GM23338 (cell line): ENCODE measurements around the gene AGPS. TPM values are rescaled to one million over a fixed set of nuclear protein-coding genes. Genes with fewer than 3 reads are reported as not detected.

ENCODE experiments used
- ATAC-seq: fragments of 200-7000 bp; cut with Tn5 transposase; 3 replicates; pipeline ENCODE4 v1.9.1; 2020
- DNase-seq: peaks from one replicate; pipeline ENCODE4 v3.0.0-alpha.2; 2015; ENCODE audit warnings: low spot score
- H2AFZ ChIP-seq: fragments of 200-600 bp; sonication (generic); 2 replicates; pipeline ENCODE4 v1.8.0; 2016; ENCODE audit warnings: antibody characterized with exemption, mild to moderate bottlenecking, moderate library complexity
- H3F3A ChIP-seq: fragments of 200-600 bp; sonication (generic); replicated peaks from 2 replicates; pipeline ENCODE4 v1.8.0; 2017; ENCODE audit warnings: antibody characterized with exemption, mixed run types, low read depth
- H3K27ac ChIP-seq: fragments of 200-600 bp; sonication (generic); 2 replicates; pipeline ENCODE4 v1.6.1; 2016; ENCODE audit warnings: low read depth
- H3K27me3 ChIP-seq: fragments of 200-600 bp; sonication (generic); 2 replicates; pipeline ENCODE4 v1.8.0; 2016; ENCODE audit warnings: mild to moderate bottlenecking, mixed run types, moderate library complexity; ENCODE audit not compliant: insufficient read depth
- H3K36me3 ChIP-seq: fragments of 200-600 bp; sonication (generic); 2 replicates; pipeline ENCODE4 v1.8.0; 2016; ENCODE audit warnings: mild to moderate bottlenecking; ENCODE audit not compliant: insufficient read depth
- H3K4me1 ChIP-seq: fragments of 200-600 bp; sonication (generic); 2 replicates; pipeline ENCODE4 v1.8.0; 2016; ENCODE audit warnings: mild to moderate bottlenecking, moderate library complexity; ENCODE audit not compliant: insufficient read depth
- H3K4me2 ChIP-seq: fragments of 200-600 bp; sonication (generic); 2 replicates; pipeline ENCODE4 v1.7.1; 2017; ENCODE audit warnings: mixed run types
- H3K4me3 ChIP-seq: fragments of 200-600 bp; sonication (generic); 2 replicates; pipeline ENCODE4 v1.6.1; 2016; ENCODE audit warnings: mixed run types
- H3K79me2 ChIP-seq: fragments of 200-600 bp; sonication (generic); replicated peaks from 2 replicates; pipeline ENCODE4 v1.8.0; 2017; ENCODE audit warnings: mild to moderate bottlenecking; ENCODE audit not compliant: insufficient read depth
- H3K9me2 ChIP-seq: fragments of 200-600 bp; sonication (generic); 2 replicates; pipeline ENCODE4 v1.8.0; 2017; ENCODE audit not compliant: insufficient read depth
- H4K20me1 ChIP-seq: fragments of 200-600 bp; sonication (generic); replicated peaks from 2 replicates; pipeline ENCODE4 v1.8.0; 2017; ENCODE audit warnings: mild to moderate bottlenecking; ENCODE audit not compliant: insufficient read depth
- H3K27ac Mint-ChIP-seq: 2 replicates; pipeline ENCODE4 v1.8.0; 2020; ENCODE audit warnings: inconsistent platforms, mild to moderate bottlenecking, moderate library complexity, mixed read lengths
- H3K27me3 Mint-ChIP-seq: 3 replicates; pipeline ENCODE4 v1.8.0; 2022; ENCODE audit warnings: low read depth, mild to moderate bottlenecking, moderate library complexity, mixed read lengths, inconsistent platforms; ENCODE audit not compliant: insufficient read depth, poor library complexity
- H3K36me3 Mint-ChIP-seq: 3 replicates; pipeline ENCODE4 v1.8.0; 2021; ENCODE audit warnings: low read depth, mild to moderate bottlenecking, inconsistent platforms, moderate library complexity, mixed read lengths
- H3K4me1 Mint-ChIP-seq: 3 replicates; pipeline ENCODE4 v1.8.0; 2020; ENCODE audit warnings: mild to moderate bottlenecking, inconsistent platforms, mixed read lengths
- H3K4me3 Mint-ChIP-seq: 3 replicates; pipeline ENCODE4 v1.8.0; 2021; ENCODE audit warnings: moderate library complexity, mild to moderate bottlenecking, inconsistent platforms, mixed read lengths
- H3K9me3 Mint-ChIP-seq: 3 replicates; pipeline ENCODE4 v1.8.0; 2020; ENCODE audit warnings: moderate library complexity, mild to moderate bottlenecking, inconsistent platforms, mixed read lengths
- CREB1 ChIP-seq: fragments of 250-450 bp; sonication (Bioruptor Pico); IDR thresholded peaks from 2 replicates; pipeline ENCODE4 v1.5.0; 2020; ENCODE audit warnings: low read depth, mild to moderate bottlenecking, moderate library complexity
- EZH2 ChIP-seq: fragments of 200-600 bp; sonication (generic); IDR thresholded peaks from one replicate; pipeline ENCODE4 v1.8.0; 2017; ENCODE audit warnings: antibody characterized with exemption, mild to moderate bottlenecking, low read depth; ENCODE audit not compliant: unreplicated experiment
- EZH2phosphoT487 ChIP-seq: fragments of 200-600 bp; sonication (generic); IDR thresholded peaks from one replicate; pipeline ENCODE4 v1.8.1; 2018; ENCODE audit warnings: antibody characterized with exemption; ENCODE audit not compliant: unreplicated experiment
- JUNB ChIP-seq: IDR thresholded peaks from one replicate; pipeline ENCODE4 v1.6.1; 2016; ENCODE audit warnings: antibody characterized with exemption; ENCODE audit not compliant: unreplicated experiment
- NANOG ChIP-seq: IDR thresholded peaks from 2 replicates; pipeline ENCODE4 v1.6.1; 2016; ENCODE audit warnings: antibody characterized with exemption, borderline replicate concordance
- POLR2AphosphoS5 ChIP-seq: IDR thresholded peaks from 2 replicates; pipeline ENCODE4 v1.6.1; 2016; ENCODE audit warnings: antibody characterized with exemption, low read depth
- STAT1 ChIP-seq: IDR thresholded peaks from one replicate; pipeline ENCODE4 v1.6.1; 2016; ENCODE audit warnings: antibody characterized with exemption; ENCODE audit not compliant: unreplicated experiment
- ZNF114 ChIP-seq: fragments of 250-450 bp; sonication (Bioruptor Pico); IDR thresholded peaks from 2 replicates; pipeline ENCODE4 v1.5.0; 2020; ENCODE audit warnings: mild to moderate bottlenecking, moderate library complexity
- ZNF331 ChIP-seq: fragments of 250-450 bp; sonication (Bioruptor Pico); IDR thresholded peaks from 2 replicates; pipeline ENCODE4 v1.5.0; 2020; ENCODE audit warnings: low read depth, mild to moderate bottlenecking, moderate library complexity
- polyA plus RNA-seq: library from polyadenylated mRNA; unstranded; fragments of >200 nt; fragmentation: Nextera tagmentation; extraction: Ambion mirVana; gene quantifications from 2 replicates; pipeline ENCODE4 v1.2.1, GENCODE V29; 2016
- total RNA-seq: library from RNA; depleted of rRNA; stranded (reverse); fragments of >200 nt; shearing (Covaris generic); gene quantifications from 2 replicates; pipeline ENCODE4 v1.2.3, GENCODE V29; 2014
- TF ChIP-seq, protein P1 (sequence below), 2 experiments: fragments of 200-600 bp in 1 of 2; sonication (generic) in 1 of 2; conservative IDR thresholded peaks; 2 replicates each; pipeline versions ENCODE4 v1.5.1 to v1.6.1; 2016 to 2017; ENCODE audit warnings: antibody characterized with exemption in 2 of 2, low read depth in 2 of 2, mild to moderate bottlenecking in 2 of 2, moderate library complexity in 1 of 2
- TF ChIP-seq, protein P2 (sequence below): IDR thresholded peaks from 2 replicates; pipeline ENCODE4 v1.6.1; 2016; ENCODE audit warnings: antibody characterized with exemption
- TF ChIP-seq, protein P3 (sequence below): fragments of 250-450 bp; sonication (Bioruptor Pico); IDR thresholded peaks from 2 replicates; pipeline ENCODE4 v1.5.0; 2020; ENCODE audit warnings: mild to moderate bottlenecking, moderate library complexity
- TF ChIP-seq, protein P4 (sequence below): IDR thresholded peaks from one replicate; pipeline ENCODE4 v1.6.1; 2018; ENCODE audit warnings: antibody characterized with exemption; ENCODE audit not compliant: unreplicated experiment

Gene AGPS
- total and polyA plus RNA-seq, 2 experiments from 2014 or later: 14.6 to 73.2 TPM

DNA sequence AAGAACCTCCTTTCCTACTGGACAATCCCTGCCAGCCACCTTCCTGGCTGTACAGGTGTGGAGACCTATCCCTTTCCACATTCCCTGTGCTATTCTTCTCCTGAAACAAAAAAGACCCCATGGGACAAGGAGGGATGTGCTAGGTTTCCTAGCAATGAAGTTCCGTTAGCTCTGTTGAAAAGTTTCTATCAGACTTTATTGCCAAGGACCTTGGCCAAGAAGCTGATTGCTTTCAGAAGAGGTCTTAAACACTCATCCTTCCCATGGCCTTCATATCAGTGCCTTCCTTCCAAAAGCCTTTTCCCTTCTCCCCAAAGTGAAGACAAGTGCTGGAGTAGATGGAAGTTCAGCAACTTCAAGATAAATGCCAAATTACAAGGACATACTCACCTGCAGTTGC lies 194.8 kb downstream of the AGPS start:
- H3K4me1 ChIP-seq: no peaks in the 10 kb centered on the region
- H3K4me2 ChIP-seq: no peak overlapping the region
- DNase-seq (no peak), ATAC-seq (no peak)
- H3K4me3 Mint-ChIP-seq: no peak overlapping the region
- no peak for TF ChIP-seq ZNF331 (CRISPR knock-in tag)
- TF ChIP-seq, protein P1, sequence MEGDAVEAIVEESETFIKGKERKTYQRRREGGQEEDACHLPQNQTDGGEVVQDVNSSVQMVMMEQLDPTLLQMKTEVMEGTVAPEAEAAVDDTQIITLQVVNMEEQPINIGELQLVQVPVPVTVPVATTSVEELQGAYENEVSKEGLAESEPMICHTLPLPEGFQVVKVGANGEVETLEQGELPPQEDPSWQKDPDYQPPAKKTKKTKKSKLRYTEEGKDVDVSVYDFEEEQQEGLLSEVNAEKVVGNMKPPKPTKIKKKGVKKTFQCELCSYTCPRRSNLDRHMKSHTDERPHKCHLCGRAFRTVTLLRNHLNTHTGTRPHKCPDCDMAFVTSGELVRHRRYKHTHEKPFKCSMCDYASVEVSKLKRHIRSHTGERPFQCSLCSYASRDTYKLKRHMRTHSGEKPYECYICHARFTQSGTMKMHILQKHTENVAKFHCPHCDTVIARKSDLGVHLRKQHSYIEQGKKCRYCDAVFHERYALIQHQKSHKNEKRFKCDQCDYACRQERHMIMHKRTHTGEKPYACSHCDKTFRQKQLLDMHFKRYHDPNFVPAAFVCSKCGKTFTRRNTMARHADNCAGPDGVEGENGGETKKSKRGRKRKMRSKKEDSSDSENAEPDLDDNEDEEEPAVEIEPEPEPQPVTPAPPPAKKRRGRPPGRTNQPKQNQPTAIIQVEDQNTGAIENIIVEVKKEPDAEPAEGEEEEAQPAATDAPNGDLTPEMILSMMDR (conservative IDR thresholded peaks at IDR 0.05; ENCODE audit: low read depth in 2 of 2): no peak
- TF ChIP-seq, protein P2, sequence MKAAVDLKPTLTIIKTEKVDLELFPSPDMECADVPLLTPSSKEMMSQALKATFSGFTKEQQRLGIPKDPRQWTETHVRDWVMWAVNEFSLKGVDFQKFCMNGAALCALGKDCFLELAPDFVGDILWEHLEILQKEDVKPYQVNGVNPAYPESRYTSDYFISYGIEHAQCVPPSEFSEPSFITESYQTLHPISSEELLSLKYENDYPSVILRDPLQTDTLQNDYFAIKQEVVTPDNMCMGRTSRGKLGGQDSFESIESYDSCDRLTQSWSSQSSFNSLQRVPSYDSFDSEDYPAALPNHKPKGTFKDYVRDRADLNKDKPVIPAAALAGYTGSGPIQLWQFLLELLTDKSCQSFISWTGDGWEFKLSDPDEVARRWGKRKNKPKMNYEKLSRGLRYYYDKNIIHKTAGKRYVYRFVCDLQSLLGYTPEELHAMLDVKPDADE: no peak
- TF ChIP-seq, protein P3, sequence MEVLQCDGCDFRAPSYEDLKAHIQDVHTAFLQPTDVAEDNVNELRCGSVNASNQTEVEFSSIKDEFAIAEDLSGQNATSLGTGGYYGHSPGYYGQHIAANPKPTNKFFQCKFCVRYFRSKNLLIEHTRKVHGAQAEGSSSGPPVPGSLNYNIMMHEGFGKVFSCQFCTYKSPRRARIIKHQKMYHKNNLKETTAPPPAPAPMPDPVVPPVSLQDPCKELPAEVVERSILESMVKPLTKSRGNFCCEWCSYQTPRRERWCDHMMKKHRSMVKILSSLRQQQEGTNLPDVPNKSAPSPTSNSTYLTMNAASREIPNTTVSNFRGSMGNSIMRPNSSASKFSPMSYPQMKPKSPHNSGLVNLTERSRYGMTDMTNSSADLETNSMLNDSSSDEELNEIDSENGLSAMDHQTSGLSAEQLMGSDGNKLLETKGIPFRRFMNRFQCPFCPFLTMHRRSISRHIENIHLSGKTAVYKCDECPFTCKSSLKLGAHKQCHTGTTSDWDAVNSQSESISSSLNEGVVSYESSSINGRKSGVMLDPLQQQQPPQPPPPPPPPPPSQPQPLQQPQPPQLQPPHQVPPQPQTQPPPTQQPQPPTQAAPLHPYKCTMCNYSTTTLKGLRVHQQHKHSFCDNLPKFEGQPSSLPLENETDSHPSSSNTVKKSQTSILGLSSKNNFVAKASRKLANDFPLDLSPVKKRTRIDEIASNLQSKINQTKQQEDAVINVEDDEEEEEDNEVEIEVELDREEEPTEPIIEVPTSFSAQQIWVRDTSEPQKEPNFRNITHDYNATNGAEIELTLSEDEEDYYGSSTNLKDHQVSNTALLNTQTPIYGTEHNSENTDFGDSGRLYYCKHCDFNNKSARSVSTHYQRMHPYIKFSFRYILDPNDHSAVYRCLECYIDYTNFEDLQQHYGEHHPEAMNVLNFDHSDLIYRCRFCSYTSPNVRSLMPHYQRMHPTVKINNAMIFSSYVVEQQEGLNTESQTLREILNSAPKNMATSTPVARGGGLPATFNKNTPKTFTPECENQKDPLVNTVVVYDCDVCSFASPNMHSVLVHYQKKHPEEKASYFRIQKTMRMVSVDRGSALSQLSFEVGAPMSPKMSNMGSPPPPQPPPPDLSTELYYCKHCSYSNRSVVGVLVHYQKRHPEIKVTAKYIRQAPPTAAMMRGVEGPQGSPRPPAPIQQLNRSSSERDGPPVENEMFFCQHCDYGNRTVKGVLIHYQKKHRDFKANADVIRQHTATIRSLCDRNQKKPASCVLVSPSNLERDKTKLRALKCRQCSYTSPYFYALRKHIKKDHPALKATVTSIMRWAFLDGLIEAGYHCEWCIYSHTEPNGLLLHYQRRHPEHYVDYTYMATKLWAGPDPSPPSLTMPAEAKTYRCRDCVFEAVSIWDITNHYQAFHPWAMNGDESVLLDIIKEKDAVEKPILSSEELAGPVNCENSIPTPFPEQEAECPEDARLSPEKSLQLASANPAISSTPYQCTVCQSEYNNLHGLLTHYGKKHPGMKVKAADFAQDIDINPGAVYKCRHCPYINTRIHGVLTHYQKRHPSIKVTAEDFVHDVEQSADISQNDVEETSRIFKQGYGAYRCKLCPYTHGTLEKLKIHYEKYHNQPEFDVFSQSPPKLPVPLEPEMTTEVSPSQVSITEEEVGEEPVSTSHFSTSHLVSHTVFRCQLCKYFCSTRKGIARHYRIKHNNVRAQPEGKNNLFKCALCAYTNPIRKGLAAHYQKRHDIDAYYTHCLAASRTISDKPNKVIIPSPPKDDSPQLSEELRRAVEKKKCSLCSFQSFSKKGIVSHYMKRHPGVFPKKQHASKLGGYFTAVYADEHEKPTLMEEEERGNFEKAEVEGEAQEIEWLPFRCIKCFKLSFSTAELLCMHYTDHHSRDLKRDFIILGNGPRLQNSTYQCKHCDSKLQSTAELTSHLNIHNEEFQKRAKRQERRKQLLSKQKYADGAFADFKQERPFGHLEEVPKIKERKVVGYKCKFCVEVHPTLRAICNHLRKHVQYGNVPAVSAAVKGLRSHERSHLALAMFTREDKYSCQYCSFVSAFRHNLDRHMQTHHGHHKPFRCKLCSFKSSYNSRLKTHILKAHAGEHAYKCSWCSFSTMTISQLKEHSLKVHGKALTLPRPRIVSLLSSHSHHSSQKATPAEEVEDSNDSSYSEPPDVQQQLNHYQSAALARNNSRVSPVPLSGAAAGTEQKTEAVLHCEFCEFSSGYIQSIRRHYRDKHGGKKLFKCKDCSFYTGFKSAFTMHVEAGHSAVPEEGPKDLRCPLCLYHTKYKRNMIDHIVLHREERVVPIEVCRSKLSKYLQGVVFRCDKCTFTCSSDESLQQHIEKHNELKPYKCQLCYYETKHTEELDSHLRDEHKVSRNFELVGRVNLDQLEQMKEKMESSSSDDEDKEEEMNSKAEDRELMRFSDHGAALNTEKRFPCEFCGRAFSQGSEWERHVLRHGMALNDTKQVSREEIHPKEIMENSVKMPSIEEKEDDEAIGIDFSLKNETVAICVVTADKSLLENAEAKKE (CRISPR knock-in tag): no peak
- no peak for TF ChIP-seq ZNF114
- TF ChIP-seq CREB1 (CRISPR knock-in tag): no peak
- TF ChIP-seq JUNB: no peak
- no peak for TF ChIP-seq NANOG
- no peak for TF ChIP-seq EZH2phosphoT487
- no peak for TF ChIP-seq STAT1
- TF ChIP-seq EZH2: no peak
- TF ChIP-seq POLR2AphosphoS5: no peak
- TF ChIP-seq, protein P4, sequence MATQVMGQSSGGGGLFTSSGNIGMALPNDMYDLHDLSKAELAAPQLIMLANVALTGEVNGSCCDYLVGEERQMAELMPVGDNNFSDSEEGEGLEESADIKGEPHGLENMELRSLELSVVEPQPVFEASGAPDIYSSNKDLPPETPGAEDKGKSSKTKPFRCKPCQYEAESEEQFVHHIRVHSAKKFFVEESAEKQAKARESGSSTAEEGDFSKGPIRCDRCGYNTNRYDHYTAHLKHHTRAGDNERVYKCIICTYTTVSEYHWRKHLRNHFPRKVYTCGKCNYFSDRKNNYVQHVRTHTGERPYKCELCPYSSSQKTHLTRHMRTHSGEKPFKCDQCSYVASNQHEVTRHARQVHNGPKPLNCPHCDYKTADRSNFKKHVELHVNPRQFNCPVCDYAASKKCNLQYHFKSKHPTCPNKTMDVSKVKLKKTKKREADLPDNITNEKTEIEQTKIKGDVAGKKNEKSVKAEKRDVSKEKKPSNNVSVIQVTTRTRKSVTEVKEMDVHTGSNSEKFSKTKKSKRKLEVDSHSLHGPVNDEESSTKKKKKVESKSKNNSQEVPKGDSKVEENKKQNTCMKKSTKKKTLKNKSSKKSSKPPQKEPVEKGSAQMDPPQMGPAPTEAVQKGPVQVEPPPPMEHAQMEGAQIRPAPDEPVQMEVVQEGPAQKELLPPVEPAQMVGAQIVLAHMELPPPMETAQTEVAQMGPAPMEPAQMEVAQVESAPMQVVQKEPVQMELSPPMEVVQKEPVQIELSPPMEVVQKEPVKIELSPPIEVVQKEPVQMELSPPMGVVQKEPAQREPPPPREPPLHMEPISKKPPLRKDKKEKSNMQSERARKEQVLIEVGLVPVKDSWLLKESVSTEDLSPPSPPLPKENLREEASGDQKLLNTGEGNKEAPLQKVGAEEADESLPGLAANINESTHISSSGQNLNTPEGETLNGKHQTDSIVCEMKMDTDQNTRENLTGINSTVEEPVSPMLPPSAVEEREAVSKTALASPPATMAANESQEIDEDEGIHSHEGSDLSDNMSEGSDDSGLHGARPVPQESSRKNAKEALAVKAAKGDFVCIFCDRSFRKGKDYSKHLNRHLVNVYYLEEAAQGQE: no peak
- no peak overlapping the region for H3K27ac ChIP-seq
- no peaks in the 10 kb centered on the region for H3F3A ChIP-seq
- H3K4me3 ChIP-seq: no peak overlapping the region
- no peak overlapping the region for H3K27ac Mint-ChIP-seq
- no peaks in the 10 kb centered on the region for H3K36me3 ChIP-seq
- no peak overlapping the region for H2AFZ ChIP-seq
- no peaks in the 10 kb centered on the region for H3K27me3 ChIP-seq
- no peaks in the 10 kb centered on the region for H3K4me1 Mint-ChIP-seq
- no peaks in the 10 kb centered on the region for H3K36me3 Mint-ChIP-seq
- H3K9me3 Mint-ChIP-seq: no peaks in the 10 kb centered on the region
- H3K79me2 ChIP-seq: no peaks in the 10 kb centered on the region
- no peaks in the 10 kb centered on the region for H4K20me1 ChIP-seq
- no peaks in the 10 kb centered on the region; the same call in 1 of the 2 replicates for H3K9me2 ChIP-seq
- no peaks in the 10 kb centered on the region for H3K27me3 Mint-ChIP-seq
